T-helper 2 cell treated with Interferon-gamma antibody and Interleukin-4, amounts not matched to agents 5 μg/mL and 100 μg/mL, for 36 hours (primary cell): ENCODE results near the gene DLD.
"Not testable (repeated sequence)": the region's sequence is repeated elsewhere in the genome, so short reads cannot be mapped to it uniquely, and the experiment has no call there.

ENCODE experiments used
- DNase-seq: peaks from one replicate; pipeline ENCODE4 v3.0.0; 2021; ENCODE audit warnings: low spot score
- H3K27ac Mint-ChIP-seq: one replicate; pipeline ENCODE4 v1.8.0; 2021; ENCODE audit warnings: mild to moderate bottlenecking, mixed read lengths
- H3K27me3 Mint-ChIP-seq: one replicate; pipeline ENCODE4 v1.8.0; 2021; ENCODE audit warnings: low read depth, mixed read lengths
- H3K36me3 Mint-ChIP-seq: one replicate; pipeline ENCODE4 v1.8.0; 2021; ENCODE audit warnings: low read depth, mixed read lengths
- H3K4me1 Mint-ChIP-seq: one replicate; pipeline ENCODE4 v1.8.0; 2021; ENCODE audit warnings: low read depth, mixed read lengths
- H3K4me3 Mint-ChIP-seq: one replicate; pipeline ENCODE4 v1.8.0; 2022; ENCODE audit warnings: mild to moderate bottlenecking, moderate library complexity, mixed read lengths
- H3K9me3 Mint-ChIP-seq: one replicate; pipeline ENCODE4 v1.8.0; 2021; ENCODE audit warnings: mixed read lengths

The DLD gene

GRCh38 chr7:107914831-107915230, 23.8 kb downstream of the DLD start:
- Mint-ChIP-seq H3K27ac (no peak overlapping the region), H3K27me3 (no peaks in the 10 kb centered on the region), H3K36me3 (peaks cover 71% of the 10 kb centered on the region), H3K4me1 (peaks cover 8% of the 10 kb centered on the region), H3K9me3 (peaks cover 4% of the 10 kb centered on the region), H3K4me3 (no peak overlapping the region)
- DNase-seq = no peak

GRCh38 chr7:107915541-107915940, 24.6 kb downstream of the DLD start:
- Mint-ChIP-seq H3K36me3 (peaks cover 72% of the 10 kb centered on the region), H3K9me3 (peaks cover 4% of the 10 kb centered on the region), H3K4me1 (peaks cover 11% of the 10 kb centered on the region), H3K27me3 (no peaks in the 10 kb centered on the region), H3K4me3 (no peak overlapping the region), H3K27ac (no peak overlapping the region)
- DNase-seq = no peak

GRCh38 chr7:107917763-107918651, 27.0 kb downstream of the DLD start:
- no peak overlapping the region for H3K4me3 Mint-ChIP-seq
- H3K36me3 Mint-ChIP-seq = peaks cover 73% of the 10 kb centered on the region
- H3K27me3 Mint-ChIP-seq = no peaks in the 10 kb centered on the region
- no peak overlapping the region for H3K27ac Mint-ChIP-seq
- DNase-seq = no peak
- H3K9me3 Mint-ChIP-seq = no peaks in the 10 kb centered on the region
- peaks cover 17% of the 10 kb centered on the region for H3K4me1 Mint-ChIP-seq

GRCh38 chr7:107918948-107919347, 28.0 kb downstream of the DLD start:
- no peak for DNase-seq
- Mint-ChIP-seq H3K27ac (no peak overlapping the region), H3K4me3 (no peak overlapping the region), H3K27me3 (no peaks in the 10 kb centered on the region), H3K4me1 (peaks cover 20% of the 10 kb centered on the region), H3K9me3 (no peaks in the 10 kb centered on the region), H3K36me3 (peaks cover 71% of the 10 kb centered on the region)

- H3K4me3 Mint-ChIP-seq = no peak overlapping the region
- peaks cover 27% of the 10 kb centered on the region for H3K4me1 Mint-ChIP-seq
- H3K9me3 Mint-ChIP-seq = no peaks in the 10 kb centered on the region
- H3K27ac Mint-ChIP-seq = no peak overlapping the region
- DNase-seq = no peak
- peaks cover 68% of the 10 kb centered on the region for H3K36me3 Mint-ChIP-seq
- no peaks in the 10 kb centered on the region for H3K27me3 Mint-ChIP-seq
Measured at GRCh38 chr7:107920048-107920772, 29.2 kb downstream of the DLD start.

DNA sequence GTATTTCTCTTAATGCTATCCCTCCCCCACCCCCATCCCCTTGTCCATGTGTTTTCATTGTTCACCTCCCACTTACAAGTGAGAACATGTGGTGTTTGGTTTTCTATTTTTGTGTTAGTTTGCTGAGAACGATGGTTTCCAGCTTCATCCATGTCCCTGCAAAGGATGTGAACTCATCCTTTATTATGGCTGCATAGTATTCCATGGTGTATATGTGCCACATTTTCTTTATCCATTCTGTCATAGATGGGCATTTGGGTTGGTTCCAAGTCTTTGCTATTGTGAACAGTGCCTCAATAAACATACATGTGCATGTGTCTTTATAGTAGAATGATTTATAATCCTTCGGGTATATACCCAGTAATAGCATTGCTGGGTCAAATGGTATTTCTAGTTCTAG, 30.8 kb downstream of the DLD start:
- H3K27ac Mint-ChIP-seq, DNase-seq, H3K9me3 Mint-ChIP-seq, H3K4me3 Mint-ChIP-seq, H3K27me3 Mint-ChIP-seq: not testable (repeated sequence)
- Mint-ChIP-seq H3K36me3 (peaks cover 70% of the 10 kb centered on the region), H3K4me1 (peaks cover 32% of the 10 kb centered on the region)

GRCh38 chr7:107922886-107923285, 31.9 kb downstream of the DLD start:
- Mint-ChIP-seq H3K4me1 (peaks cover 32% of the 10 kb centered on the region), H3K27ac (no peak overlapping the region)

GRCh38 chr7:107924841-107925504, 34.0 kb downstream of the DLD start:
- no peaks in the 10 kb centered on the region for H3K9me3 Mint-ChIP-seq
- no peak for DNase-seq
- no peaks in the 10 kb centered on the region for H3K27me3 Mint-ChIP-seq
- peaks cover 32% of the 10 kb centered on the region for H3K4me1 Mint-ChIP-seq
- peak overlapping the region; percentile 38 for H3K27ac Mint-ChIP-seq
- peaks cover 52% of the 10 kb centered on the region for H3K36me3 Mint-ChIP-seq
- H3K4me3 Mint-ChIP-seq = peak overlapping the region; percentile 28

More at GRCh38 chr7:107922886-107923285, 31.9 kb downstream of the DLD start:
- no peaks in the 10 kb centered on the region for H3K27me3 Mint-ChIP-seq
- no peak for DNase-seq
- H3K9me3 Mint-ChIP-seq = no peaks in the 10 kb centered on the region
- peaks cover 65% of the 10 kb centered on the region for H3K36me3 Mint-ChIP-seq
- H3K4me3 Mint-ChIP-seq = no peak overlapping the region

DNA sequence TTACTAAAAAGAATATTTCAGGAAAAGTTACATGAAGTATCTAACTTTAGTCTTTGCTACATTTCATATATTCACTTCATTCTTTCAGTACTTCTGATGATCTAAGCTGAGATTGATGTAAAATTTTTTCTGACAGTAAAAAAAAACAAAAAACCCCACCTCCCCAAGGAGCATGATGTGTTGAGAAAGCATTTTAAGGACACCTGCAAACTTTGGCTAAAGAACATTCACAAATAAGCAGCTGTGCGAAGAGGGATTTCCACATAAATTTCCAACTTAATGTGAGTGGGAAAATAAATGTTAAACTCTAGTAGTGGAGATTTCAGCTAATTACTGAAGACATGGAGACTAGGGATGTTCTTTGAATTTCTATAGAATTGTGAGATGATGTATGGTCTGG, 35.5 kb downstream of the DLD start:
- no peaks in the 10 kb centered on the region for H3K27me3 Mint-ChIP-seq
- no peak overlapping the region for H3K27ac Mint-ChIP-seq
- H3K4me3 Mint-ChIP-seq = no peak overlapping the region
- H3K36me3 Mint-ChIP-seq = peaks cover 37% of the 10 kb centered on the region
- no peaks in the 10 kb centered on the region for H3K9me3 Mint-ChIP-seq
- DNase-seq = no peak
- peaks cover 26% of the 10 kb centered on the region for H3K4me1 Mint-ChIP-seq

- H3K4me1 Mint-ChIP-seq = peaks cover 9% of the 10 kb centered on the region
- H3K27ac Mint-ChIP-seq = no peak overlapping the region
- H3K36me3 Mint-ChIP-seq = peaks cover 12% of the 10 kb centered on the region
- H3K4me3 Mint-ChIP-seq = no peak overlapping the region
- no peaks in the 10 kb centered on the region for H3K27me3 Mint-ChIP-seq
- no peaks in the 10 kb centered on the region for H3K9me3 Mint-ChIP-seq
- no peak for DNase-seq
Measured at GRCh38 chr7:107931740-107932515, 40.9 kb downstream of the DLD start.

- H3K9me3 Mint-ChIP-seq = no peaks in the 10 kb centered on the region
- no peak overlapping the region for H3K27ac Mint-ChIP-seq
- no peak overlapping the region for H3K4me3 Mint-ChIP-seq
- H3K4me1 Mint-ChIP-seq = peaks cover 9% of the 10 kb centered on the region
- DNase-seq = no peak
- no peaks in the 10 kb centered on the region for H3K27me3 Mint-ChIP-seq
- H3K36me3 Mint-ChIP-seq = peaks cover 5% of the 10 kb centered on the region
Measured at GRCh38 chr7:107932805-107933204, 41.8 kb downstream of the DLD start.

GRCh38 chr7:107933386-107934013, 42.5 kb downstream of the DLD start:
- H3K4me1 Mint-ChIP-seq = peaks cover 9% of the 10 kb centered on the region
- H3K4me3 Mint-ChIP-seq = no peak overlapping the region
- no peaks in the 10 kb centered on the region for H3K27me3 Mint-ChIP-seq
- H3K36me3 Mint-ChIP-seq = peaks cover 5% of the 10 kb centered on the region
- H3K27ac Mint-ChIP-seq = peak overlapping the region; percentile 32
- DNase-seq = no peak
- no peaks in the 10 kb centered on the region for H3K9me3 Mint-ChIP-seq
